Right cardiac atrium (tissue), 5 donors: ENCODE data around the gene DHX9. TPM values are rescaled to one million over a fixed set of nuclear protein-coding genes. Genes with fewer than 3 reads are reported as not detected.

ENCODE experiments used
- ATAC-seq, 2 donors: fragments of 200-7000 bp; cut with Tn5 transposase; one replicate each; pipeline versions ENCODE4 v1.8.0 to v1.9.1; 2020; ENCODE audit warnings: moderate library complexity in 2 of 2, mild to moderate bottlenecking in 1 of 2
- DNase-seq, 3 donors: peaks; one replicate each; pipeline ENCODE4 v3.0.0-alpha.2; 2020
- H3K27ac ChIP-seq: one replicate; pipeline ENCODE4 v1.5.1; 2013; ENCODE audit warnings: mild to moderate bottlenecking, low read length, control low read depth, moderate library complexity
- H3K27me3 ChIP-seq: one replicate; pipeline ENCODE4 v1.6.1; 2013; ENCODE audit not compliant: control insufficient read depth, insufficient read depth
- H3K4me1 ChIP-seq: one replicate; pipeline ENCODE4 v1.6.1; 2013; ENCODE audit warnings: low read length; ENCODE audit not compliant: control insufficient read depth, insufficient read depth
- H3K4me3 ChIP-seq: one replicate; pipeline ENCODE4 v1.5.1; 2013; ENCODE audit warnings: low read length, control low read depth
- H3K9me3 ChIP-seq: one replicate; pipeline ENCODE4 v1.6.1; 2013; ENCODE audit warnings: low read length; ENCODE audit not compliant: control insufficient read depth
- WGBS: extraction: QIAGEN DNeasy Blood & Tissue Kit; methylation state at CpG from one replicate; pipeline ENCODE4 v1.1.7; 2013; 5-methylcytosine and 5-hydroxymethylcytosine counted together
- intact Hi-C, 4 donors: fragments of 100-400 bp; cut with DNase I; formaldehyde crosslinking; loops; one replicate each; pipeline versions ENCODE4 v1.11.0 to v1.14.0; 2022 to 2023
- polyA plus RNA-seq: library from polyadenylated mRNA; stranded (reverse); fragments of 200-250 nt; gene quantifications from one replicate; pipeline ENCODE4 v1.2.3, GENCODE V29; 2013
- total RNA-seq, 4 donors: library from RNA; stranded (reverse); fragmentation: NEBNext Ultra II Directional; extraction: Animal tissue kit (Norgen Biotek cat#: 25700); gene quantifications; one replicate each; pipeline ENCODE4 v1.2.1, GENCODE V29; 2021
- donor health status: healthy with polysubstance abuse.
- donor health status: DM: no; HTN: yes; CAD: no.
- donor health status: DM: no; HTN: no; CAD: no.
- donor health status: DM: no; HTN: yes; CAD: no; lungs with severe emphysema.
- donor health status: DM: yes; HTN: yes; CAD: no.

The DHX9 gene
- total and polyA plus RNA-seq, 5 donors, result 41.3 to 94.7 (median 71.2) TPM

DNA sequence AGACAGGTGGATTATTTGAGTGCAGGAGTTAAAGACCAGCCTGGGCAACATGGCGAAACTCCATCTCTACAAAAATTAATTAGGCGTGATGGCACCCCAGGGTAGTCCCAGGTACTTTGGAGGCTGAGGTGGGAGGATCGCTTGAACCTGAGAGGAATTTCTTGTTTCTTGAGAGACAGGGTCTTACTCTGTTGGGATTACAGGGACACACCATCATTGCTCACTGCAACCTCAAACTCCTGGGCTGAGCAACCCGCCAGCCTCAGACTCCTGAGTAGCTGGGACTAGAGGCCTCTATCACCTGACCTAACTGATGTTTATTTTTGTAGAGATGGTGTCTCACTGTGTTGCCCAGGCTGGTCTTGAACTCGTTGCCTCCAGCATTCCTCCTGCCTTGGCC lies 24.8 kb downstream of the DHX9 start:
- Histone ChIP-seq H3K9me3 (no peaks in the 10 kb centered on the region), H3K27me3 (no peaks in the 10 kb centered on the region), H3K4me3 (no peak overlapping the region), H3K27ac (no peak overlapping the region), H3K4me1 (no peaks in the 10 kb centered on the region)
- WGBS, result 98% methylated on average over 5 of the region's 5 CpGs
- ATAC-seq, result no peak
- intact Hi-C loops, result no loop called here
- no peak for DNase-seq

GRCh38 chr1:182867861-182868260 lies 28.7 kb downstream of the DHX9 start:
- Histone ChIP-seq H3K27me3 (no peaks in the 10 kb centered on the region), H3K27ac (no peak overlapping the region), H3K4me1 (no peaks in the 10 kb centered on the region), H3K9me3 (no peaks in the 10 kb centered on the region), H3K4me3 (no peak overlapping the region)
- DNase-seq (no peak), ATAC-seq (no peak)
- intact Hi-C loops, result no loop called here

DNA sequence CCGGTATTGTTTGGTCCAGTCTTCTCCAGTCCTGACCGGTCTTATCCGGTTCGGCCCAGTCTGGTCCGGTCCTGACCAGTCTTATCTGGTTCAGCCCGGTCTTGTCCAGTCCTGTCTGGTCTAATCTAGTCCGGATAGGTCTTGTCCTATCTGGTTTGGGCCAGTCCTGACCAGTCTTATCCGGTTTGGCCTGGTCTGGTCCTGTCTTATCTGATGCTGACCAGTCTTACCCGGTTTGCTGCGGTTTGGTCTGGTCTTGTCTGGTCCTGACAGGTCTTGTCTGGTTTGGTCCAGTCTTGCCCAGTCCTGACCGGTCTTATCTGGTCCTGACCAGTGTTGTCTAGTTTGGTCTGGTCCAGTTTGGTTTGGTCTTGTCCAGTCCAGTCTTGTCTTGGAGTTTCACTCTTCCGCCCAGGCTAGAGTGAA lies 30.1 kb downstream of the DHX9 start:
- Histone ChIP-seq H3K27me3 (no peaks in the 10 kb centered on the region), H3K27ac (no peak overlapping the region), H3K4me1 (no peaks in the 10 kb centered on the region), H3K9me3 (no peaks in the 10 kb centered on the region), H3K4me3 (no peak overlapping the region)
- intact Hi-C loops, result no loop called here
- peak in 1 of 2 donors; percentile 29 for ATAC-seq
- 97% methylated on average over 12 of the region's 12 CpGs for WGBS
- DNase-seq, result no peak

DNA sequence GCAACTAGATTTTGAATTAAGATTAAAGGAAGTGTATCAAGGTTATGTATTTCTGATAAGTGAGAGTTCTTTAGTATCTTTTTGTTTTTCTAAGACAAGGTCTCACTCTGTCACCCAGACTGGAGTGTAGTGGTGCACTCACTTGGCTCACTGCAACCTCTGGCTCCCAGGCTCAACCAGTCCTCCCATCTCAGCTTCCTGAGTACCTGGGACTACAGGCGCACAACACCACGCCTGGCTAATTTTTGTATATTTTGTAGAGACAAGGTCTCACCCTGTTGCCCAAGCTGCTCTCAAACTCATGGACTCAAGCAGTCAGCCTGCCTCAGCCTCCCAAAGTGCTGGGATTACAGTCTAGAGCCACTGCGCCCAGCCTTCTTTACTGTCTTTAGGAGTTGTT lies 33.7 kb downstream of the DHX9 start:
- no peaks in the 10 kb centered on the region for H3K9me3 ChIP-seq
- no peaks in the 10 kb centered on the region for H3K27me3 ChIP-seq
- no peaks in the 10 kb centered on the region for H3K4me1 ChIP-seq
- 99% methylated on average over 3 of the region's 3 CpGs for WGBS
- no peak overlapping the region for H3K27ac ChIP-seq
- intact Hi-C loops, result no loop called here
- H3K4me3 ChIP-seq, result no peak overlapping the region
- ATAC-seq (no peak), DNase-seq (no peak)

DNA sequence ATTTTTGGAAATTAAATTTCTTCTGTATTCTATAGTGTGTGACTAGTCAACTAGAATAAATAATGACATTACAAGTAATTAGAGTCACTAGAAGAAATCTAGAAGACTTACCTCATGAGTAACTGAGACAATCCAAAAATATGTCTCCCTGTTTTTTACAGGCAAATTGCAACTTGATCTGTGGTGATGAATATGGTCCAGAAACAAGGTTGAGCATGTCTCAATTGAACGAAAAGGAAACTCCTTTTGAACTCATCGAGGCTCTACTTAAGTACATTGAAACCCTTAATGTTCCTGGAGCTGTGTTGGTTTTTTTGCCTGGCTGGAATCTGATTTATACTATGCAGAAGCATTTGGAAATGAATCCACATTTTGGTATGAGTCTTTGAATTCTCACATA lies 36.7 kb downstream of the DHX9 start:
- Histone ChIP-seq H3K4me3 (no peak overlapping the region), H3K9me3 (no peaks in the 10 kb centered on the region), H3K27ac (no peak overlapping the region), H3K4me1 (no peaks in the 10 kb centered on the region), H3K27me3 (no peaks in the 10 kb centered on the region)
- DNase-seq (no peak), ATAC-seq (no peak)
- intact Hi-C loops, result no loop called here
- WGBS, result 93% methylated on average over 2 of the region's 2 CpGs

- intact Hi-C loops, result no loop called here
- ATAC-seq (no peak), DNase-seq (no peak)
- Histone ChIP-seq H3K27ac (no peak overlapping the region), H3K27me3 (no peaks in the 10 kb centered on the region), H3K4me3 (no peak overlapping the region), H3K9me3 (no peaks in the 10 kb centered on the region), H3K4me1 (no peaks in the 10 kb centered on the region)
These were observed 38.2 kb downstream of the DHX9 start for GRCh38 chr1:182877331-182877730.

DNA sequence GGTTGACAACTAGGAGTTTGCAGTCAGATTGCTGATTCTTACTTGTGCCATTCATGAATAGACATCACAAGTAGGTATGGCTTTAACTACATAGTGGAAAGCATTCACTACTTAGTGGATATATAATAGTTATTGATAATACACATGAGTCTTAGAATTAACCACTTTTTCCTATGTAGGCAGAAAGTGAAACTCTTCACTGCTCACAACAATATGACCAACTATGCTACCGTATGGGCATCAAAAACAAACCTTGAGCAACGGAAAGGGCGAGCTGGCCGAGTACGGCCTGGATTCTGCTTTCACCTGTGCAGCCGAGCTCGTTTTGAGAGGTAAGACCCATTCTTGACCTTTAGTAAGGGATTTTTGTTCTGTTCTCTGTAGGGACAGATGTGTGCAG lies 38.7 kb downstream of the DHX9 start:
- Histone ChIP-seq H3K9me3 (no peaks in the 10 kb centered on the region), H3K27me3 (no peaks in the 10 kb centered on the region), H3K4me3 (no peak overlapping the region), H3K27ac (no peak overlapping the region), H3K4me1 (no peaks in the 10 kb centered on the region)
- DNase-seq (no peak), ATAC-seq (no peak)
- 92% methylated on average over 7 of the region's 7 CpGs for WGBS
- intact Hi-C loops, result no loop called here

GRCh38 chr1:182884872-182885271 lies 45.7 kb downstream of the DHX9 start:
- Histone ChIP-seq H3K9me3 (no peaks in the 10 kb centered on the region), H3K27me3 (no peaks in the 10 kb centered on the region), H3K4me3 (no peak overlapping the region), H3K27ac (no peak overlapping the region), H3K4me1 (peaks cover 1% of the 10 kb centered on the region)
- DNase-seq, result no peak
- intact Hi-C loops, result no loop called here
- ATAC-seq, result no peak

DNA sequence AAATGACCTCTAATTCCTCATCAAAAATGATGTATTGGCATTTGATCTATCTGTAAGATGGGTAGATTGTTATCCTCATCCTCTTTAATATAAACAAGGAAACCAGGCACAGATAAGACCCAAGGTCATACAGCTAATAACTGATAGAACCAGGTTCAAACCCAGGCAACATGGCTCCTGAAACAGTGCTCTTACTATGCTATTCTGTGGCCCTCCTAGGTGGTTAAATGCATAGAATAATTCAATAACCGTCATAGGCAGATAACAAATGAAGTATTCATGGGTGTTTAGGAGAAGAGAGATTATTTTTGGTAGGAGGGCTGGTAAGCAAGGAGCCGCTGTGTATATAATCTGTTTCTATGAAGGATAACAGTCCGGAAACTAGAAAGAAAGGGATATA lies 46.4 kb downstream of the DHX9 start:
- 94% methylated on average over 3 of the region's 3 CpGs for WGBS
- Histone ChIP-seq H3K4me3 (no peak overlapping the region), H3K9me3 (no peaks in the 10 kb centered on the region), H3K4me1 (peaks cover 1% of the 10 kb centered on the region), H3K27ac (no peak overlapping the region), H3K27me3 (no peaks in the 10 kb centered on the region)
- intact Hi-C loops, result no loop called here
- DNase-seq (no peak), ATAC-seq (no peak)

DNA sequence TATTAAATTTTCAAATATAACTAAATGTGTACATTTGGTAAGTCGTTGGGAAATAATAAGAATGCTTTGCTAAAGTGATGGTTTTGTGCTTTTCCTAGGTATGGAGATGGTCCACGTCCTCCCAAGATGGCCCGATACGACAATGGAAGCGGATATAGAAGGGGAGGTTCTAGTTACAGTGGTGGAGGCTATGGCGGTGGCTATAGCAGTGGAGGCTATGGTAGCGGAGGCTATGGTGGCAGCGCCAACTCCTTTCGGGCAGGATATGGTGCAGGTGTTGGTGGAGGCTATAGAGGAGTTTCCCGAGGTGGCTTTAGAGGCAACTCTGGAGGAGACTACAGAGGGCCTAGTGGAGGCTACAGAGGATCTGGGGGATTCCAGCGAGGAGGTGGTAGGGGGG lies 47.8 kb downstream of the DHX9 start:
- no peak overlapping the region for H3K27ac ChIP-seq
- no peaks in the 10 kb centered on the region for H3K9me3 ChIP-seq
- intact Hi-C loops, result no loop called here
- no peaks in the 10 kb centered on the region for H3K27me3 ChIP-seq
- no peak for DNase-seq
- 98% methylated on average over 11 of the region's 11 CpGs for WGBS
- no peak overlapping the region for H3K4me3 ChIP-seq
- peak in 1 of 2 donors; percentile 46 for ATAC-seq
- peaks cover 1% of the 10 kb centered on the region for H3K4me1 ChIP-seq

- Histone ChIP-seq H3K27me3 (no peaks in the 10 kb centered on the region), H3K4me1 (peaks cover 1% of the 10 kb centered on the region), H3K4me3 (no peak overlapping the region), H3K9me3 (no peaks in the 10 kb centered on the region), H3K27ac (no peak overlapping the region)
- DNase-seq (no peak), ATAC-seq (no peak)
- WGBS, result 80% methylated on average over 7 of the region's 7 CpGs
- intact Hi-C loops, result no loop called here
These were observed 49.8 kb downstream of the DHX9 start for GRCh38 chr1:182888736-182889531.

DNA sequence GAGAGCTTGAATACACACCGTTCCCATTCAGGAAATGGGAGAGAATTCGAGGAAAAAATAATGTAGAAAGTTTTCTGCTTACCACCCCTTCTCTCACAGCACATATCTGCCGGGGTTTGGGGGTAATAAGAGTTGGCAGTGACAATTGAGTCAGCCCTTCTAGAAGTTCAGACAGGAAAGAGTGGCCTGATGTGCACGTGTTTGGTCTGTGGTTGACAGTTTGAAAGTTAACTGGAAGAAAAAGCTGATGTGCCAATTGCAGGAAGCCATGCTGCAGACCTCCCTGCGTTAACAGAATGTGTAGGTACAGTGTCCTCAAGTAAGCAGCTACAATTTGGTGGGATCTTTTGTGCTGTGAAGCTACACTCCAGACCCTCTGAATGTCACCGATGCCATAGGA lies 50.9 kb downstream of the DHX9 start:
- Histone ChIP-seq H3K4me3 (no peak overlapping the region), H3K4me1 (peaks cover 1% of the 10 kb centered on the region), H3K9me3 (no peaks in the 10 kb centered on the region), H3K27ac (no peak overlapping the region), H3K27me3 (no peaks in the 10 kb centered on the region)
- WGBS, result 60% methylated on average over 6 of the region's 6 CpGs
- DNase-seq (no peak), ATAC-seq (no peak)
- intact Hi-C loops, result no loop called here
